Mucosa of gallbladder (tissue), 1 donor: Measurements from ENCODE around the gene SLC39A11. TPM values are rescaled to one million over a fixed set of nuclear protein-coding genes. Genes with fewer than 3 reads are reported as not detected.

ENCODE experiments used
- DNase-seq: peaks from one replicate; pipeline ENCODE4 v3.0.0-alpha.2; 2020; ENCODE audit warnings: low spot score
- total RNA-seq: library from RNA; stranded (reverse); gene quantifications from one replicate; pipeline ENCODE4 v1.2.1, GENCODE V29; 2021
- donor health status: DM: no; HTN: no; CAD: no.

The SLC39A11 gene
- total RNA-seq, 1 donor from 2014 or later = 62.8 TPM

GRCh38 chr17:73043686-73044581 is 48.6 kb downstream of the SLC39A11 start:
- no peak for DNase-seq

- no peak for DNase-seq
These were observed 49.4 kb downstream of the SLC39A11 start for GRCh38 chr17:73042809-73043685.

GRCh38 chr17:73042225-73042624 is 50.3 kb downstream of the SLC39A11 start:
- no peak for DNase-seq

DNA sequence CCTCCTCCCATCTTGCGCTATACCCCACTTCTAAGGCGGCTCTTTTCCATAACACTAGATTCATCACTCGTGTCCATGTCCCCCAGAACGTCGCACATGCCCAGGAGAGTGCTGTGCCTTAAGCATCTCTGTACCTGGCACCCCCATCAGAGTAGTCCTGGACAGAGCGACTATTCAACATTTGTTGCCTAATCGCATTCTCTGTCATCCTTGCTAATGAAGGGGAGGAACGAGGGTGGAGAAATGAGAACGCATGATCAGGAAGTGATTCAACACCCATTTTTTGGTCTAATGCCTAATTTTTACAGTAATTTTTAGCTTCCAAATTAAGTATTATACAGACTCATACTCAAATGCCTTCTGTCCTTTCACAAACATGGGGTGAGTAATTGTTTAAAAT is 53.2 kb downstream of the SLC39A11 start:
- DNase-seq = no peak

DNA sequence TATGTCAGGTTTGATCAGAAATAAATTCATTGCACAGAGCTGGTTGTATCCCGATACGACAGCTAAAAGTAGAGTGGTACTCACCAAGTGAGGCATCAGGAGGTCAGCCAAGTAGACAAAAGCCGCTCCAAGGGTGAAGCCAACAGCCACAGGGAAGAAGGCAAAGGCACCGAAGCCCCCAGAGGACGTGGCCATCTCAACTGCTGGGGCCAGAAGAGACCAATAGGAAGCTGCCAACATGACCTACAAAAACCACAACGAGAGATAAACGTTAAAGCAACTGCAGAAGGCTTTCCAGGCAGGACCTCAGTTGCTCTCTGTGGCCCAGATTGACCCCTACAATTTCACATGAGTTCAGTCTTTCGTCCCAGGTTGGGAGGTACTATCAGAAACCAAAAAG is 61.0 kb downstream of the SLC39A11 start:
- DNase-seq = no peak

DNA sequence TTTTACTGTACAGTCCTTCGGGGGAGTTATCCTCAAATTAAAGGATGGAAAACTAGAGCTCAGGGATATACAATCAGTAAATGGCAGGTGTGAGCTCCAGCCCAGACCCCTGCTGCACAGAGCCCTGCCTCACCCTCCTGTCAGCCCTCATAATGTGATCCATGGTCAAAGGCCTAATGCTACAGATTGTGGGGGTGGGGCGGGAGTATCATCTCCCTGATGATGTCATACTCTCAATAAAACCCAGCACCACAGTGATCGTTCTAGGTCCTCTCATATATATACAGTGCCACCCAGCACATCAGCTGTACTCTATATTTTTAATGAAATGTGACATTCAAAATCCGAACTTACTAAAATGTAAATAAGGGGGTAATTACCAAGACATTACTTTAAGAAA is 61.5 kb downstream of the SLC39A11 start:
- no peak for DNase-seq

DNA sequence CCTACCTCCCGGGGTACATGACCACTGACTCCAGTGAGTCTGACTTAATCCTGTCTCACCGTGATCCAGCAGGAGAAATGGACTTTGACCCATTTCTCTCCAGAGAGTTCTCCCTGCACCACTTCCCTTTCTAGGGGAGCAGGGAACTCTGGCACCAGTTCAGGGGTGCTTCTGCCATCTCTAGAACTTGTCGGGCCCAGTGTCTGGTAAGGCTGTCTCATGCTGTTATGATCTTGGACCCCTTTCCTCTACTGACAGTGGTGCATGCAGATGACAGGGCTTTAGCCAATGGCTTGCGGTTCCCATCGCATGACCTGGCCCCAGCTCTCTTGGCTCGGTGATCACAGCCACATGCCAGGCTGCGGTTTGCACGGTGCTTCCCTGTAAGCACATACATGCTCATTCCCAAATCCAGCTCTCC is 62.0 kb downstream of the SLC39A11 start:
- DNase-seq = peak; percentile 62

- DNase-seq = no peak
These were observed 62.5 kb downstream of the SLC39A11 start for GRCh38 chr17:73029991-73030390.

DNA sequence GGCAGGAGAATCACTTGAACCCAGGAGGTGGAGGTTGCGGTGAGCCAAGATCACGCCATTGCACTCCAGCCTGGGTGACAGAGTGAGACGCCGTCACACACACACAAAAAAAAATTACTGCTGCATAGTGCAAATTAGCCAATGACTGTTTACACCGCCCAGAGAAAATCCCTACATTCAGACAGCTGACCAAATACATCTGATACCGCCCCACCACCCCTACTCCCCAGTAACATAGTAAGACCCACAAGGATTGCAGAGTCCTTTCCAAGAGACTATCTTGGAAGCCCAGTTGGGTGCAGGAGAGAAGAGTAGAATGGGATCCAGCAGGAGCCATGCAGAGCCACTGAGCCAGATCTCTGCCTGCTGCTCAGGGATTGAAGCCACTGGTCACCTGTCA is 63.5 kb downstream of the SLC39A11 start:
- DNase-seq = no peak

- peak; percentile 28 for DNase-seq
These were observed 64.2 kb downstream of the SLC39A11 start for GRCh38 chr17:73028299-73028755.

DNA sequence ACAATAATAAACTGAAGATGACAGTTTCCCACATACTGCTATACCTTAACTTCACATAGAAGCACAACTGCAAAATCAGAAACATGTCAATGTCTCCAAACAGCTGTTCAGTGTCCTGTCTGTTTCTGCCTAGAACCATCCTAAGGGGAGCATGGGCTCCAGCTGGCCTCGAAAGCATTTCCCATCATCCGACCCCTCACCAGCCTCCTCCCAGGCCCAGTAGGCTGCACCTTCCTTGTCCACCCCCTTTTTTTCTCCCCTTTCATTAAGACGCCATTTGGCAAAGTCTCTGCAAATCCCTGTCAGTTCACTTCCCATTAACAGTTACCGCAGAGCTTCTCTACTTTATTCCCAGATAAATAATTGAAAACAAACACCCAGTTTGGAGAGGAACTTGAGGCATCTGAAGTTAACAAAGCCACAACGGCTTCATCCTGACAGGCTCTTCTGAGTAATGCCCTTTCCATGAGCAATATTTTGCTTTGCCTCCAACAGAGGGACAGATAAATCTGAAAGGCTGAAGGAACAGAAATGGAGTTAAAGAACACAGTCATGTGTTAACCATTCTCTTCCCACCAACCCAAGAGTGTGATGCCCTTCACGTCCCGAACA is 65.3 kb downstream of the SLC39A11 start:
- DNase-seq = no peak

- no peak for DNase-seq
These were observed 67.4 kb downstream of the SLC39A11 start for GRCh38 chr17:73025041-73025560.

- no peak for DNase-seq
These were observed 68.7 kb downstream of the SLC39A11 start for GRCh38 chr17:73023759-73024158.

DNA sequence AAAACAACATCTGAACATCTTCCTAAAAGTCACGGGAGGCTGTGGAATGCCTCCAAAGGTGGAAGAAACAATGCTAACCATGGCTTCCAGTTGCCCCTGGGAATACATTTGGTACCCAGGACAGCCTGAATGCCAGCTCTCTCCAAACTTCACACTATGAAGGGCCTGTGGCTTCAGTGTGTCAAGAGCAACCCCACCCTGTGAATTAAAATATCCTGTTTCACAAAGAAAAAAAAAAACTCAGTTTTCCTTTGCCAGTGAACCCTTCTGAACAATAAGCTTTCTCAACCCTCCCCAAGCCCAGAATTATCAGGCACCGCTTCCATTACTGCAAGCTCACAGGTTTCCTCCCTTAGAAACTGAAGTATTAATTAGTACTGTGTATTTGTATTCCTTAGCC is 69.8 kb downstream of the SLC39A11 start:
- DNase-seq = no peak

GRCh38 chr17:73021771-73022170 is 70.7 kb downstream of the SLC39A11 start:
- no peak for DNase-seq

GRCh38 chr17:73020110-73020509 is 72.4 kb downstream of the SLC39A11 start:
- no peak for DNase-seq

- DNase-seq = no peak
These were observed 73.9 kb downstream of the SLC39A11 start for GRCh38 chr17:73018599-73018998.

GRCh38 chr17:73017658-73018057 is 74.8 kb downstream of the SLC39A11 start:
- DNase-seq = no peak

- DNase-seq = no peak
These were observed 76.7 kb downstream of the SLC39A11 start for GRCh38 chr17:73015722-73016276.

DNA sequence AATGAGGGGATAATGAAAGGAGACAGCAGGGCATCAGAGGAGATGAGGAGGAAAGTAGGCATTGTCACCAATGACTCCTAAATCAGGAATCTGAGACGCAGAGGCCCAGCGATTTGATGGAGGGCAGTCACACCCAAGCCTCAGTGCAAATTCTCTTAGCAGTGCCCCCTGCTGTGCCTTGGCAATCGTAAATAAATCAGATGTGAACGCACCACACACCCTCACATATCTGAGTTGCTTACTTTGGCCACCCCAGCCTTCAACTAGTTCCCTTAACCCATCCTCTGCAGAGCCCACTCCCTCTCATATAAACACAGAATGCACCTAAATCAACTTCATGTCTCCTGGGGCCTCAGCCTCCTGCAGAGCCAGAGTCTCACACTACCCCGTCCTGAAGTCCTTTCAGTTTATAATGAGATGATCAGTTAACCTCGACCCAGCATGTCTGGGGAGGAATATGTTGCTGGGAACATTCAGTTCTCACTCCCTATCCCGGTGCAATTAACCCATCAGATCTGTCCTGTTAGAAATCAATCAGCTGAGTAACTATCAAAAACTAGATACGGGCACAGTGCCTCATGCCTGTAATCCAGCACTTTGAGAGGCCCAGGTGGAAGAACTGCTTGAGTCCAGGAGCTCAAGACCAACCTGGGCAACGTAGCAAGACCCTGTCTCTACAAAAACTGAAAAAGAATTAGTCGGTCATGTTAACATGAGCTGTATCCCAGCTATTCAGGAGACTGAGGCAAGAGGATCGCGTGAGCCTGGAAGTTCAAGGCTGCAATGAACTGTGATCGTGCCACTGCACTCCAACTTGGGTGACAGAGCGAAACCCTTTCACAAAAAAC is 78.4 kb downstream of the SLC39A11 start:
- DNase-seq = no peak

GRCh38 chr17:73013301-73013700 is 79.2 kb downstream of the SLC39A11 start:
- DNase-seq = no peak
